GM12864 (cell line): Measurements from ENCODE around the gene SAMM50.
A peak's percentile ranks its signal among the peaks of the same experiment; 100 is the strongest.

Source experiments
- DNase-seq: peaks from one replicate; pipeline ENCODE4 v3.0.0-alpha.2; 2011; ENCODE audit warnings: low read depth
- H3K4me3 ChIP-seq: 2 replicates; pipeline ENCODE4 v1.5.1; 2011; ENCODE audit warnings: mild to moderate bottlenecking, low read depth, low read length, control low read depth
- CTCF ChIP-seq: IDR thresholded peaks from 2 replicates; pipeline ENCODE4 v1.5.1; 2011; ENCODE audit warnings: low read depth, mild to moderate bottlenecking, moderate library complexity, low read length, control low read depth, inconsistent platforms; ENCODE audit errors: missing control alignments

SAMM50 gene

GRCh38 chr22:43919106-43919973 is 35.9 kb upstream of the SAMM50 start:
- no peak for DNase-seq
- no peak overlapping the region for H3K4me3 ChIP-seq
- TF ChIP-seq CTCF, result no peak

- no peak for DNase-seq
- TF ChIP-seq CTCF, result no peak
- no peak overlapping the region for H3K4me3 ChIP-seq
Measured at GRCh38 chr22:43921370-43921769, 33.9 kb upstream of the SAMM50 start.

GRCh38 chr22:43922123-43922522 is 33.1 kb upstream of the SAMM50 start:
- no peak overlapping the region for H3K4me3 ChIP-seq
- DNase-seq, result no peak
- TF ChIP-seq CTCF, result no peak

- H3K4me3 ChIP-seq, result peak overlapping the region; percentile 26
- DNase-seq, result no peak
- no peak for TF ChIP-seq CTCF
Measured at GRCh38 chr22:43923191-43923590, 32.1 kb upstream of the SAMM50 start.

GRCh38 chr22:43923631-43924464 is 31.4 kb upstream of the SAMM50 start, which contains the start of gene PNPLA3:
Gene PNPLA3 (plus strand): TSS chr22:43923805. CDS start chr22:43923912, 107 bp downstream.
- no peak for TF ChIP-seq CTCF
- no peak for DNase-seq
- peak within 1 kb of the TSS; percentile 41 for H3K4me3 ChIP-seq

- DNase-seq, result no peak
- no peak for TF ChIP-seq CTCF
- no peak overlapping the region for H3K4me3 ChIP-seq
Measured at GRCh38 chr22:43924877-43925276, 30.4 kb upstream of the SAMM50 start.
